Measurements from ENCODE around the gene ATXN7L2.

Gene ATXN7L2

GRCh38 chr1:109523706-109524105 lies 40.0 kb downstream of the ATXN7L2 start:
- no peak for DNase-seq (ENCODE audit: low read depth)

- no peak for DNase-seq (ENCODE audit: low read depth)
Measured at GRCh38 chr1:109527098-109527811, 43.5 kb downstream of the ATXN7L2 start.

GRCh38 chr1:109527846-109528695 lies 44.4 kb downstream of the ATXN7L2 start:
- no peak for DNase-seq (ENCODE audit: low read depth)

GRCh38 chr1:109528712-109529111 lies 45.0 kb downstream of the ATXN7L2 start:
- no peak for DNase-seq (ENCODE audit: low read depth)

GRCh38 chr1:109529881-109530456 lies 46.3 kb downstream of the ATXN7L2 start:
- no peak for DNase-seq (ENCODE audit: low read depth)

GRCh38 chr1:109530457-109531087 lies 46.9 kb downstream of the ATXN7L2 start:
- DNase-seq (ENCODE audit: low read depth): no peak

GRCh38 chr1:109531380-109531779 lies 47.7 kb downstream of the ATXN7L2 start:
- no peak for DNase-seq (ENCODE audit: low read depth)

- no peak for DNase-seq (ENCODE audit: low read depth)
Measured at GRCh38 chr1:109531826-109532364, 48.2 kb downstream of the ATXN7L2 start.

GRCh38 chr1:109532365-109533136 lies 48.8 kb downstream of the ATXN7L2 start:
- DNase-seq (ENCODE audit: low read depth): peak; percentile 83

GRCh38 chr1:109534307-109534858 lies 50.7 kb downstream of the ATXN7L2 start:
- DNase-seq (ENCODE audit: low read depth): no peak

- DNase-seq (ENCODE audit: low read depth): no peak
Measured at GRCh38 chr1:109535481-109535880, 51.8 kb downstream of the ATXN7L2 start.

- DNase-seq (ENCODE audit: low read depth): no peak
Measured at GRCh38 chr1:109535971-109536491, 52.3 kb downstream of the ATXN7L2 start.

GRCh38 chr1:109537450-109538178 lies 53.9 kb downstream of the ATXN7L2 start:
- no peak for DNase-seq (ENCODE audit: low read depth)

GRCh38 chr1:109538827-109539555 lies 55.3 kb downstream of the ATXN7L2 start:
- DNase-seq (ENCODE audit: low read depth): no peak

- no peak for DNase-seq (ENCODE audit: low read depth)
Measured at GRCh38 chr1:109539676-109540075, 56.0 kb downstream of the ATXN7L2 start, which contains the start of gene GPR61. TSS of gene GPR61 (plus strand) at chr1:109539872. CDS start at chr1:109543023, 3,151 bp downstream.

- DNase-seq (ENCODE audit: low read depth): no peak
Measured at GRCh38 chr1:109541102-109541501, 57.4 kb downstream of the ATXN7L2 start.
